Endometrium (tissue), 2 donors: ENCODE results near the gene CEL.
"Not testable (repeated sequence)": the region's sequence is repeated elsewhere in the genome, so short reads cannot be mapped to it uniquely, and the experiment has no call there.

Experiments
- FAIRE-seq: peaks from 2 replicates; lab custom pipeline; 2012; peaks lifted over from hg19 to GRCh38; lab: Jason Lieb, UNC
- donor health status: control.
- donor health status: control.

CEL gene

DNA sequence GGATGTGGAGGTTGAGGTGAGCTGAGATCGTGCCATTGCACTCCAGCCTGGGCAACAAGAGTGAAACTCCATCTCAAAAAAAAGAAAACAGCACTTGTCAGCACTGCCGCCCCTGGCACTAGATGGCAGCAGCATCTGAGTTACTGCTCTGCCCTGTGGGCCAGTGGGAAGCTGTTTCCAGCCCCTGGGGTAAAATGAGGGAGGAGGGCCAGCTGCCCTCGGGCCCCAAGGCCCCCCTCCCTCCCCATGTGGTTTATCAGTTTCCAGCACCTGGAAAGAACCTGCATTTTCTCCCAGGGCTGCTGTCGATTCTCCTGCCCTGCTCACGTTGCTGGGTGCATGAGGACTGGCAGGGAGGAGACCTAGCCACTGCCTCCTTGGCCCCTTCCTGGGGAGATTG lies 13.2 kb upstream of the CEL start:
- no peak for FAIRE-seq

DNA sequence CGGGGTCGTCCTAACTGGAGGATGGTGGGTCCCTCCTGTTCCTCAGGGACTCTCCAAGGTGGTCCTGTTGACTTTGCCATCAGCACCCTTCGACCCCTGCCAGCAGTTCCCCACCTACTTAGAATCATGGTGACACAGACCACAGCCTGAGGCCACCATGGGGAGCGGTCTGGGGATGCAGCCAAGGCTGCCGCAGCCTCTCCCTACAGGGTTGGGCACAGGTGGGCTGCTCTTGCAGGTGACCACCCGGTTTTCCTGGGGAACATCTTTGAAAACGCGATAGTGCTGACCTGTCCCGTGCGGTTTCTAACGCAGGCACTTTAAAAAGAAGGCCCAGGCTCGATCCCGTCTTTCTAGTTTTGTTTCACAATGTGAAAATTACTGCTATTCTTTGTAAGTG lies 12.7 kb upstream of the CEL start:
- FAIRE-seq = no peak

DNA sequence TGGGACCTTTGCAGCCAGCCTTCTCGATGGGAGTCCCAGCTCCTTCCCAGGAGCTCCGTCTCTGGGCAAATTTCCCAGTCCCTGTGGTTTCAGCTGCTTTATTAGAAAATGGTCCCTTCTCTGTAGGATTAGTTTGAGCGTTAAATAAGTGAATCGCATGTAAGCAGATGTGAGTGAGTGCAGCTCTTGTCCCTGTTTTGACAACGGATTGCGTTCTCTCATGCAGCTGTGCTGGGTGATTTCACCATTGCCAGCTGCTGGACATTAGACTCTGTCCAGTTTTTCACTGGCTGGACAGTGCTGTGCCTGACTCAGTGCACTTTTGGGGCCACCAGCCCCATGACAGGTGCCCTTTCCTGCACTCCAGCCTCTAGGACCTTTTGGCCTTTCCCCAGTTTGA lies 11.6 kb upstream of the CEL start:
- no peak for FAIRE-seq

DNA sequence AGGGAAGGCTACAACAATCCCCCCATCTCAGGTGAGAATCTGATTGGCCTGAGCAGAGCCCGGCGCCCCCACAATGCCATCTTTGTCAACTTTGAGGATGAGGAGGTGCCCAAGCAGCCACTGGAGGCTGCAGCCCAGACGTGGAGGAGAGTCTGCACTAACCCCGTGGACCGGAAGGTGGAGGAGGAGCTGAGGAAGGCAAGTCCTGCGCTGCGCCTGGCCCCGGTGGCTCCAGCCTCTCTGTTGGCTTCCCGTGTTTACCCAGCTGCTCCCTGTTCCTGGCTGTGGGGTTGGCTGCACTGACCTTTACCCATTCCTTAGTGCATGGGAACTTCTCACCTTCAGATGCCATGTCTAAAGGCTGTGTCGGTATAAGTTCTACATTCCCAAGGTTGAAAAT lies 11.0 kb upstream of the CEL start:
- no peak for FAIRE-seq

DNA sequence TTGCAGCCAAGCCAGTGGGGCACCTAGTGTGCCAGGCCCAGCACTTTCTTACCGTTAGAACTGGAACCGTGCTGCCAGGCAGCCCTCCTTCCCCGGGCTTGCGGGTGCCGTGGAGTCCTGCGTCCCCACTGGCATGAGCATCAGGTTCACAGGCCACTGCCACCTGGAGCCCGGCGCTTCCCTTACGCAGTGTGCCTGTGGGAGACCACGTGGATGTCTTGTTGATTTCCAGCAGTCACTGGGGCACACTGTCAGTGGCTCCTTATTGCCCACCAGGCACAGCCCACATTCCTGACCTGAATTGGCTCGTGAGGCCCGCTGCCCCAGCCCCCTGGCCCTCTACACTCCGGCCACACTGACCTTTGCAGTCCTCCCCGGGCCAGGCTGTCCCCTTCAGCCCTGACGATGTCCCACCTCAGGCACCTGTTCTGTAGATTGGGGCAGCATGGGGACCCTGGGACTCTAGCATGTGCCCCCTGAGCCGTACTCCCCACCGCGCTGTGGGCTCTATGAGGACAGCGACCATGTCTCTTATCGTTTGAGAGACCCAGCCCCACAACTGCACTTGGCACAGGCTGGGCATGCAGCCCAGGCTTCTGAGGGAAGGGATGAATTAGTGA lies 10.4 kb upstream of the CEL start:
- FAIRE-seq = no peak

DNA sequence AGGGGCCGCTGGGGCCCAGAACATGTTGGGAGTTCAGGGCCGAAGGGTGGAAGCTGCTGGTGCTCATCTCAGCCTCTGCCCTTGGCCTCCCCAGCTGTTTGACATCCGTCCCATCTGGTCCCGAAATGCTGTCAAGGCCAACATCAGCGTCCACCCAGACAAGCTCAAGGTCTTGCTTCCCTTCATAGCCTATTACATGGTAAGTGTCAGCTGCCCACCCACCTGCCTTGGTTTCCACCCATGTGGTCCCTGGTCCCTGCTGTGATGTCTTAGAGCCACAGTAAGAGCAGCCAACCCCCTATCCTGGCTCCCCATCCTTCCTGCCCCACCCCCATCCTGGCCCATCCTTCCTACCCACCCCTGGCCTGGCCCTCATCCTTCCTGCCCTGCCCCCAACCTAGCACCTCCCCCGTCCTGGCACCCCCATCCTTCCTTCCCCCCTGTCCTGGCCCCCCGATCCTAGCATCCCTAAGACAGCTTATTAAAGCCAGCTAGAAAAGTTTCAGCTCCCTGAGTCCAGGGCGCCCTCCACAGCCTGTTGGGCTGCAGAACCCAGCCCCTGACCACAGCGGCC lies 9.7 kb upstream of the CEL start:
- no peak for FAIRE-seq

DNA sequence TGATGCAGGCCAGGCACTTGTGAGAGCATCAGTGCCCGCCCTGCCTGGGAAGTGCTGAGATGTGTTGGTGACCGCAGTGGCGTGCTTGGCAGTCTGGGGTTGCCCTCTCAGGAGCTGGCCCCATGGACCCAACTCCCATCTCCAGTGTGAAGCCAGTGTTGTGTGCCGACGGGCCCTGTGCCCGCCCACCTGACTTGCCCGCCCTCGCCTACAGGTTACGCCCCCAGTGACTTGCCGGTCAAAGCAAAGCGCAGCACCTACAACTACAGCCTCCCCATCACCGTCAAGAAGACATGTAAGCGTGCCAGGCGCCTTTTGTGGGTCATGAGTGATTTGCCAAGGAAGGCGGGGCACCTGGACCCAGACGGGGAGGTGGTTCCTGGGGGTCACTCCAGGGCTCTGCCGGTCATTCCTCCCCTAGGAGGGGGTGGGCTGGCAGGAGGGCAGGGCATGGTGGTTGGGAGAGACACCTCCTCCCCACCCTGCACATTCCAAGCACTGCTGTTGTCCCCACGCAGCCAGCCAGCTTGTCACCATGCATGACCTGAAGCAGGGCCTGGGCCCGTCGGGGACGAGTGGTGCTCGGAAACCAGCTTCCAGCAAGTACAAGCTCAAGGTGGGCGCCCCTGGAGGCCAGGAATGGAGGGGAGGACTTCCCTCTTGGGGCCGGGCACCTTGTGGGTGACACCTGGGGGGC lies 7.4 kb upstream of the CEL start:
- FAIRE-seq = no peak

DNA sequence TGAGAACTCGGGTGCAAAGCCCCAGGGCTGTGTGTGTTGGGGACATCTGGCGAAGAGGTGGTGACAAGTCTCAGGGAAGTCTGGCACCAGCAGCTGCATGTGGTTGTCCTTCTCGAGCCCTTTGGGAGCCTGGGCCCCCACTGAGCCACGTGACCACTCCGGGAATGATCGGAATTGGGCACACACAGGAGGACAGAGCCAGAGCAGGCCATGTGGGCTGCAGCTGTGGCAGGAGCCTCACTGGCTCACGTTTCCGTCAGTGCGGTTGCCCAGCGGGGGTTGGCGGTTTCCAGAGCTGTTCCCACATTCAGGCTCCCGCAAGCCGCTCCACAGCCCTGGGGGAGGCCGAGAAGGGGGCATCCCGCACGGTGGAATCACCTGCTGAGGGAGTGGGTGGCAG lies 6.8 kb upstream of the CEL start:
- FAIRE-seq = no peak

DNA sequence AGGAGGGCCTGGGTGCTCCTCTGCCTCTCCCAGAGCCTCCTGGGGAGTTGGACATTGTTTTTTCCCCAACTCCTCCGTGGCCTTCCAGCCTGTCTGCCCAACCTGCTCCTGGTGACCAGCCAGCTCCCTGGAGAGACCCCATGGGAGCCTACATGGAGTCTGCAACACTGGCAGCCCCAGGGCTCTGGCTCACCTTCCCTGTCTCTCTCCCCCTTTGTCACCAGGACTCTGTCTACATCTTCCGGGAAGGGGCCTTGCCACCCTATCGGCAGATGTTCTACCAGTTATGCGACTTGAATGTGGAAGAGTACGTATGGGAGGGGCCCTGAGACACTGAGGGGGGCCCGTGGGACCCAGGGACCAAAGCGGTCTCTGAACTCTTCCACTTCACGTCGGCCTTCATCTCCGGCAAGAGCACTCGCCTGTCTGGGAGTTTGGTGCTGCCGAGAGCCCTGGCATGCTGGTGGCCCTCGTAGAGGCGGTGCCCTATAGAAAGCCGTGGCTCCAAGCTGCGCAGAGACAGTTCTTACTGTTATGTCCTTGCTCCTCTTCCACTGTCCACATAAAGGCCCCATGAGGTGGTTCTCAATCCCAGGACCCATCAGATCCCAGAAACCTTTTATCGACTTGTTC lies 5.9 kb upstream of the CEL start:
- FAIRE-seq = no peak

DNA sequence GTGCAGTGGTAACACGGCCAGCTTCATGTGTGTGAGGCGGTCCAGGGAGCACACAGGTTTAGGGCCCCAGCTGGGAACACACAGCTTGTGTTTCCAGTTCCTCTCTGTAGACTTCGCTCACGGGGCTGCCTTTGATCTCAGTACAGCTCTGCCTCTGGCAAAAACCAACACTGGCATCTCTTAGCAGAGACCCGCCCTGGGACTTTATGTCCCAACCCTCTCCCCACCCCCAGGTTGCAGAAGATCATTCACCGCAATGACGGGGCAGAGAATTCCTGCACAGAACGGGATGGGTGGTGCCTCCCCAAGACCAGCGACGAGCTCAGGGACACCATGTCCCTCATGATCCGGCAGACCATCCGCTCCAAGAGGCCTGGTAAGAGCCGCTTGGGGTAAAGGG lies 5.2 kb upstream of the CEL start:
- no peak for FAIRE-seq

DNA sequence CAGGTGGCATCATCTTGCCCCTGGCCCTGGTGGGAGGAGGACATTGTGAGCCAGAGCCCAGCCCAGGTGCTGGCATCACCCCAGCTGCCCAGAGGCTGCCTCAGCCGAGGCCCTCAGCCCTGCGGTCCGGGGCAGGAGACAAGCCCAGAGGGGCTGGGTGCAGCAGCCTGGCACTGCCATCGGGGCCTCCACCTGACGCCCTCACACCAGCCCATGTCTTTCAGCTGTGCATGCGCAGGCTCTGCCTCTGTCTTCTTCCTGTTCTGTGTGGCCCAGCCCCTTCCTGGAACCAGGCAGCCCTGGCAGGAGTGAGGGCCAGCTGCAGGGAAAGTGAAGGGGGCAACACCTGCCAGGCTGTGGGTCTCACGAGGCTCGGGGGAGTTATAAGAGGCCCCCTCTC lies 4.8 kb upstream of the CEL start:
- no peak for FAIRE-seq

DNA sequence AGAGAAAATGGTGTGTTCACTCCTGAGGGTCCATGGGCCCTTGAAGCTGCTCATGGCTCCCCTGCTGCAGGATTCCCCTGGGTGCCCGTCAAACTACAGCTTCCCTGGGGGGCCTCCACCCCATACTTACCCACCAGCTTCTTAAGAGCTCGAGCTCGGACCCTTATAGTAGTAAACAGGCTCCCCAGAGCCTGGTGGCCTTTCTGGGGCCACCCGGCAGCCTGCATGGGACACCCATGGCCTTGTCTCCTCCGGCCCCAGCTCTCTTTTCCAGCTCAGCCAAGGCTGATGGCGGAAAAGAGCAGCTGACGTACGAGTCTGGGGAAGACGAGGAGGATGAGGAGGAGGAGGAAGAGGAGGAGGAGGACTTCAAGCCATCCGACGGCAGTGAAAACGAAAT lies 4.2 kb upstream of the CEL start:
- no peak for FAIRE-seq

DNA sequence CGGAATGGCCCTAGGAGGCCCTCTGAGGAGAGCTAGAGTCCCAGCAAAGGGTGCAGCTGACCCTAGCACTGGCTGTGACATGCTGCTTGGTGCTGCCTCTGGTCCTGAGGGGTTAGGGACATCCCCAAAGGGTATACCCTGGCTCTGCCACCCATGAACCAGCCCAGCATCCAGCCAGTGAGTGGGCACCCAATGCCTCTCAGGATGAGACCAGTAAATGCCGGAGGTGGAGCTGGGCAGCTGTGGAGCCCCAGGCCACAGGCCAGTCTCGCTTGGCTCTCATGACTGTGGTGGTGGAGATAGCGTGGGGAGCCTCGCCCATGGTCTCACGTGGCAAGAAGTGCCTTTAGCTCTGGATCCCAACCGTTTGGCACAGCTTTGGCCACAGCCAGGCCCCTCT lies 3.7 kb upstream of the CEL start:
- no peak for FAIRE-seq

DNA sequence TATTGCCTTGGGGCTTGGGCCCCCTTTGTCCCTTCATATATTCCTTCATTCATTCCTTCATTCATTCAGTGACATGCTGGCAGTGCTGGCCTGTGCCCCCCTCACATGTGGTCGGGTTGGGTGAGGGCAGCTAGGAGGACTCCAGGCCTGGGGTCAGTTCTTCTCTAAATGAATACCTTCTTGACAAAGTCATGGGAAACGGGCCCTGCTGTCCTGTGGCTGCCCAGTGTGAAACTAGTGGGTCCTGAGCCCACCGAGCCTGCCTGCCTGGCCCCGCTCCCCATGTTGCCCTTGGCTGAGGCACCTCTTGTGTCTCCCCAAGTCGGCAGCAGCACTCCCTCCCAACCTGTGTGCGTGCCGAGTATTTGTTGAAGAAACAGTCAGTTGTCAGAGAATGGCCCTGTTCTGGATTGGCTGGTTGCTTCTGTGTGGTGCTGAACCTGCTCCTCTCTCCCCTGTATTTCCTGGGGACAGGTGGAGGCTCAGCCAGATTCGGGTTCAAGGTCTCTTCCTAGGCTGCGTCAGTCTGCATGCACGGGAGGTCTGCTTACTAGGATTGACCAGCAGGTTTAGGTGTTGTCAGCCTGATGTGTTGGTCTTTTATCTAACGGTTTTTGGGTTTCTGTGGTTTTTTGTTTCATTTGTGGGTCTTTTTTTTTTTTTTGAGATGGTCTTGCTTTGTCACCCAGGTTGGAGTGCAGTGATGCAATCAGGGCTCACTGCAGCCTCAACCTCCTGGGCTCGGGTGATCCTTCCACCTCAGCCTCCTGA lies 3.0 kb upstream of the CEL start:
- FAIRE-seq = no peak

DNA sequence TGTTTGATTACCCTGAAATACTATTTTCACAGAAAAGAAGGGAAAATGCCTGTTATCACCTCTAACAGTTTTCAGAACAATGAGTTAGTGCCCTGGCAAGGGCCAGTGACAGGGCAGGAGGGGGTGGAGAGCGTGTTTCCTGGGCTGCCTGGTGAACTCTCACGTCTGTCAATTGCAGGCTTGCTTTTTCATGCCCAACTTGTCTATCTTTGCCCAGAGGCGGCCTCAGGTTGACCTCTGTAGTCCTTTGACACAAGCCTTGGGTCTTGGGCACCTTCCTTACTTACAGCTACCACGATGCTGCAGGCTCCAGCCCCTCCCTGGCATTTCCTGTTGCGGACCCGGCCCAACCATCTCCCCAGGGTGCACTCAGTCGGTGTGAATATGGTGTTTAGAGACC lies 2.2 kb upstream of the CEL start:
- no peak for FAIRE-seq

DNA sequence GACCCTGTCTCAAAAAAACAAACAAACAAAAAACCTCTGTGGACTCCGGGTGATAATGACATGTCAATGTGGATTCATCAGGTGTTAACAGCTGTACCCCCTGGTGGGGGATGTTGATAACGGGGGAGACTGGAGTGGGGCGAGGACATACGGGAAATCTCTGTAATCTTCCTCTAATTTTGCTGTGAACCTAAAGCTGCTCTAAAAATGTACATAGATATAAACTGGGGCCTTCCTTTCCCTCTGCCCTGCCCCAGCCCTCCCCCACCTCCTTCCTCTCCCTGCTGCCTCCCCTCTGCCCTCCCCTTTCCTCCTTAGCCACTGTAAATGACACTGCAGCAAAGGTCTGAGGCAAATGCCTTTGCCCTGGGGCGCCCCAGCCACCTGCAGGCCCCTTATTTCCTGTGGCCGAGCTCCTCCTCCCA lies 1.4 kb upstream of the CEL start:
- no peak for FAIRE-seq

DNA sequence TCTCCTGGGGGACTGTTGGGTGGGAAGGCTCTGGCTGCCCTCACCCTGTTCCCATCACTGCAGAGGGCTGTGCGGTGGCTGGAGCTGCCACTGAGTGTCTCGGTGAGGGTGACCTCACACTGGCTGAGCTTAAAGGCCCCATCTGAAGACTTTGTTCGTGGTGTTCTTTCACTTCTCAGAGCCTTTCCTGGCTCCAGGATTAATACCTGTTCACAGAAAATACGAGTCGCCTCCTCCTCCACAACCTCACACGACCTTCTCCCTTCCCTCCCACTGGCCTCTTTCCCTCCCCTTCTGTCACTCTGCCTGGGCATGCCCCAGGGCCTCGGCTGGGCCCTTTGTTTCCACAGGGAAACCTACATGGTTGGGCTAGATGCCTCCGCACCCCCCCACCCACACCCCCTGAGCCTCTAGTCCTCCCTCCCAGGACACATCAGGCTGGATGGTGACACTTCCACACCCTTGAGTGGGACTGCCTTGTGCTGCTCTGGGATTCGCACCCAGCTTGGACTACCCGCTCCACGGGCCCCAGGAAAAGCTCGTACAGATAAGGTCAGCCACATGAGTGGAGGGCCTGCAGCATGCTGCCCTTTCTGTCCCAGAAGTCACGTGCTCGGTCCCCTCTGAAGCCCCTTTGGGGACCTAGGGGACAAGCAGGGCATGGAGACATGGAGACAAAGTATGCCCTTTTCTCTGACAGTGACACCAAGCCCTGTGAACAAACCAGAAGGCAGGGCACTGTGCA lies 590 bp upstream of the CEL start:
- not testable (repeated sequence) for FAIRE-seq

DNA sequence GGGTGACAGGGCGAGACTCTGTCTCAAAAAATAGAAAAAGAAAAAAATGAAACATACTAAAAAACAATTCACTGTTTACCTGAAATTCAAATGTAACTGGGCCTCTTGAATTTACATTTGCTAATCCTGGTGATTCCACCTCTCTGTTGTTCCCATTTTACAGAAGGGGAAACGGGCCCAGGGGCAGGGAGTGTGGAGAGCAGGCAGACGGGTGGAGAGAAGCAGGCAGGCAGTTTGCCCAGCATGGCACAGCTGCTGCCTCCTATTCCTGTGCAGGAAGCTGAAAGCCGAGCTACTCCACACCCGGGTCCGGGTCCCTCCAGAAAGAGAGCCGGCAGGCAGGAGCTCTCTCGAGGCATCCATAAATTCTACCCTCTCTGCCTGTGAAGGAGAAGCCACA lies 788 bp downstream of the CEL start:
- not testable (repeated sequence) for FAIRE-seq

DNA sequence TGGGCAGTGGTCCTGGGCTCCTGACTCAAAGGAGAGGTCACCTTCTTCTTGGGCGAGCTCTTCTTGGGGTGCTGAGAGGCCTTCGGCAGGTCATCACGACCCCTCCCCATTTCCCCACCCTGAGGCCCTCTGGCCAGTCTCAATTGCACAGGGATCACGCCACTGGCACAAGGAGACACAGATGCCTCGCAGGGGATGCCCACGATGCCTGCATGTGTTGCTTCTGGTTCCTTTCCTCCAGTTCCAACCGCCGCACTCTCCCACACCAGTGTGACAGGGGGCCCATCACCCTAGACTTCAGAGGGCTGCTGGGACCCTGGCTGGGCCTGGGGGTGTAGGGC lies 1.3 kb downstream of the CEL start:
- no peak for FAIRE-seq

DNA sequence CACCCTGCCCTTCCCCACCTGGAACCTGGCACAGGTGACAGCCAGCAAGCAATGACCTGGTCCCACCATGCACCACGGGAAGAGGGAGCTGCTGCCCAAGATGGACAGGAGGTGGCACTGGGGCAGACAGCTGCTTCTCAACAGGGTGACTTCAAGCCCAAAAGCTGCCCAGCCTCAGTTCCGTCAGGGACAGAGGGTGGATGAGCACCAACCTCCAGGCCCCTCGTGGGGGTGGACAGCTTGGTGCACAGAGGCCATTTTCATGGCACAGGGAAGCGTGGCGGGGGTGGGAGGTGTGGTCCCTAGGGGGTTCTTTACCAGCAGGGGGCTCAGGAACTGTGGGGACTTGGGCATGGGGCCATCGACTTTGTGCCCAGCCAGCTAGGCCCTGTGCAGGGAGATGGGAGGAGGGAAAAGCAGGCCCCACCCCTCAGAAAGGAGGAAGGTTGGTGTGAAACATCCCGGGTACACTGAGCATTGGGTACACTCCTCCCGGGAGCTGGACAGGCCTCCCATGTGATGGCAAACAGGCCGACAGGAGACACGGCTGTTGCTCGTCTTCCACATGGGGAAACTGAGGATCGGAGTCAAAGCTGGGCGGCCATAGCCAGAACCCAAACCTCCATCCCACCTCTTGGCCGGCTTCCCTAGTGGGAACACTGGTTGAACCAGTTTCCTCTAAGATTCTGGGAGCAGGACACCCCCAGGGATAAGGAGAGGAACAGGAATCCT lies 1.9 kb downstream of the CEL start:
- no peak for FAIRE-seq
